Adrenal gland (tissue), 5 donors: ENCODE data around the gene CGNL1.

Source experiments
- CTCF ChIP-seq, 6 experiments: fragments of 450-650 bp in 4 of 6; fragments of 200-600 bp in 2 of 6; sonication (generic) in 1 of 6; IDR thresholded peaks; 1 replicate in 5 of 6; 2 replicates in 1 of 6; pipeline versions ENCODE4 v1.5.1 to v1.8.0; 2016 to 2021; ENCODE audit warnings: antibody characterized with exemption in 6 of 6, mild to moderate bottlenecking in 2 of 6, moderate library complexity in 1 of 6
- POLR2A ChIP-seq, 2 donors: fragments of 450-650 bp; IDR thresholded peaks; one replicate each; pipeline ENCODE4 v1.6.1; 2017; ENCODE audit warnings: antibody characterized with exemption in 2 of 2, mild to moderate bottlenecking in 2 of 2, moderate library complexity in 1 of 2
- donor health status: DM: no; HTN: no; CAD: no.

GRCh38 chr15:57442335-57442734 lies 66.0 kb downstream of the CGNL1 start:
- TF ChIP-seq CTCF (IDR thresholded peaks at IDR 0.05) (no peak), POLR2A (IDR thresholded peaks at IDR 0.05) (no peak)
